GM12801 (cell line): ENCODE results near the gene OTULIN.

Experiments
- CTCF ChIP-seq: IDR thresholded peaks from one replicate; pipeline ENCODE4 v1.5.1; 2011; ENCODE audit warnings: control low read depth; ENCODE audit not compliant: insufficient read length; ENCODE audit errors: extremely low read depth

Gene OTULIN

DNA sequence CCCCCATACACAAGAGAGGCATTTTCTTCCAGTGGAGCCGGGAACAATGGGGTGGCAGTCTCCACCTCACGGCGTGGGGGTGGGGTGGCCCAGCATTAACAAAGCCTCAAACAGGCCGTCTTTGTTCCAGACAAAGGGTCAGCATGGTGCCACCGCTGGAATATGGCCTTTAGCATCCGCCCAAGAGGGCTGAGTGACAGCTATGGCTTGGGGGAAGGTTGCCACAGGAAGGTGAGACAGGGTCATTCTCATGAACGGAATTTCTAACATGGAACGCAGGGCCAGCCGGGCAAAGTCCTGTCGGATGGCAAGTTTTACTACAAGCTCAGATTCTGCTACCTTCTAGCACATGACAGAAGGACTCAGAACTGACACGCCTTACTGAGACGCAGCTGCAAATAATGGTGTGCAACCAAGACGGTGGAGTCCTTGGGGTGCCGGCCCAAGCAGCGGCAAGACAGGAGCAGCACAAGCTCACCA lies 64.0 kb downstream of the OTULIN start:
- no peak for TF ChIP-seq CTCF

DNA sequence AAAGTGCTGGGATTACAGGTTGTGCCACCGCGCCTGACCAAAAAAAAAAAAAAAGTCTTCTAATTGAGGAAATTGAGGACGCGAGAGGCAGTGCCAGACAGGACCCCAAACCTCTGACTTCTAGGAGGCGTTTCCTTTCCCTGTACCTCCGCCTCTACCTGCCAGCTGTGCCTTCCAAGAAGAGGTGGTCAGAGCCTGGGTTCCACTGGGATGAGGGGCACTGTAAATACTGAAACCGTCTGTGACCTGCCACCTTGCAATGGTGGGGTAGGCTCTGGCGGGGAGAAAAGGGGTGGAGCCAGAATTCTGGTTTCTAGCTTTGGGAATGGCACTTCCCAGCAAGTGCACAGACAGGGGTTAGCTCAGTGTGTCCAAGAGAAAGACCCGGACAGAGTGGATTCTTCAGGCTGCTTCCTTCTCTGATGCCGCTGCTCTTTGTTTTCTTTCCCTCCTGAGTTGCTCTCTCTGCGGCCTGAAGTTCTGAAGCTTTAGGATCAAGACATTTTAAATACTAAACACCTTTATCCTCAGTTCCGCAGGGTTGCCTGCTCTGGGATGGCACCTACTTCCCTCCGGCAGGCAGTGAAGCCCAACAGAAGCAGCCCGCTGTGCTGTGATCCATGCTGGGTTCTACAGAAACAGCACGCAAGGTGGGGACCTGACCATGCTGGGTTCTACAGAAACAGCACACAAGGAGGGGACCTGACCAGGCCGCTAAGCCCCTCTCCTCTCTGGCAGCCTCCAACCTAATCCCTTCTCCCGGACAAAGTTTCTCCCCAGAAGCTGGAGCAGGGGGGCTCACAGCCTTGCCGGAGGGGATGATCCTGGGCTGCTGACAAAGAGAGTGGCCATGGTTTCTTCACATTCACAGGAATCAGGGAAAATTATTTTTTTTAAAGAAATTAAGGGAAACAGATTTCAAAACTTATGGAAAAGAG lies 65.2 kb downstream of the OTULIN start:
- TF ChIP-seq CTCF, result no peak

DNA sequence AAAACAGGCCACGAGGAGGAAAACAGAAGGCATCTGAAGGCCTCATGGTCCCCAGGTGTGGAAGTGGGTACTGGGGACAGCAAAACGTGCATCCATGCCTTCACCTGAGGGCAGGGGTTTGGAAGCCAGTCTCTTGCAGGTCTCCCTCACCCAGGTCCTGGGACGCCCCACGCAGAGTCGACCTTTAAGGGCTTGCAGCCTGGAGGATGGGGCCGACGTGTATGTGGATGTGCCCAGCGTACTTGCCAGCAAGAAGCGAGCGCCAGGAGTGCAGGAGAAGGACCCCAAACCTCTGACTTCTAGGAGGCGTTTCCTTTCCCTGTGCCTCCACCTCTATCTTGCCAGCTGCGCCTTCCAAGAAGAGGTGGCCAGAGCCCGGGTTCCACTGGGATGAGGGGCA lies 65.9 kb downstream of the OTULIN start:
- no peak for TF ChIP-seq CTCF

- TF ChIP-seq CTCF, result no peak
Measured at GRCh38 chr5:14730881-14731280, 66.4 kb downstream of the OTULIN start.

DNA sequence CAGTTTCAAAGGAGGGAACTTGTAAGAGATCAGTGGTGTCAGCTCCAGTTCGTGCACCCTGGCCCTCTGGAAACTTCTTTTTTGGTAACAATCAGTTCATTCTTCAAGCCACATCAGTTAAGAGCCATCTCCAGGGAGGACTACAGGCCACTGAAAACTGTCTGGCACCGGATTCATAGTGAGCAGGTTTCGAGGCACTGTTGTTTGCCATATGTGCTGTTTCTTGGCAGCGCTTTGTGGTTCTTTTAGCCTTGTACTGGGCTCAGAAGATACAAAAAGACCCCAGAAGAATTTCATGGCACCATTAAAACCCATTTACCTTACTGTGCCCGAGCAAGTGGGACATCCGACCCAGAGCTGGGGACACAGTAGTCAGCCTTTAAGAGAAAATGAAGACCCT lies 68.5 kb downstream of the OTULIN start:
- no peak for TF ChIP-seq CTCF

DNA sequence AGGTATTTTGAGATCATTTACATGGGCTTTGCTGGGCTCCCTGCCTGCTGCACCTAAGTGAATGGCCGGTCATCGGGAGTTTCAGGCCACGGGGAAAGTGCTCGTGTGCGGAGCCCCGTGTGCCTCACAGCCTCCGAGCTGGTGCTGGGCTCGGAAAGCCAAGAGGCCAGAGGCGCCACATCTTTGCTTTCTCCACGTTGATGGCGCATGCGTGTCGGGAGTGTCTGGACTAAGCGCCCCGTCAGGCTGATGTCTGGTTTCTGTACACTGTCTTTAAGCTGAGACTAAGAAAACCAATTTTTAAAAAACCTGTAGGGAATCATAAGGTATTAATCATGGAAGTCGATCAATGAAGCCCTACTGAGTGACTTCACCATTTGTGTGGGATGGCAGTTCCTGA lies 69.1 kb downstream of the OTULIN start:
- TF ChIP-seq CTCF, result no peak

DNA sequence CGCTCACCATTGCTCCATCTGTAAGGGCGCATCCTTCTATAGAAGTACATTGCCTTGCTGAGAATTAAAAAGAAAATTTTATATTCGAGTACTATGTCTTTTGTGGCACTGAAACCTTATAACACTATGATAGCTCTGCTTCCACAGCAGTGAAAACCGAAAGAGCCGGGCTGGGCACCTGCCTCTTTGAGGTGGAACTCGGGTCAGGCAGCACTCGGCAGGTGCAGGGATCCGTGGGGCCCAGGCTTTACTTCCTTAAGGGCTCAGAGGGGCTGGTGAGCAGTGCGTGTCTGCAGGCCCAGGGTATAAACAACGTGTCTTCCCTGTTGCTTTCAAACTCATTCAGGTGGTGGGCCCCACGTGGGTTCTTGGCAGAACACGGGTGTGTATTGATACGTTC lies 69.9 kb downstream of the OTULIN start:
- no peak for TF ChIP-seq CTCF
